Measurements from ENCODE around the gene SLC10A2.
A peak's percentile ranks its signal among the peaks of the same experiment; 100 is the strongest.

SLC10A2 gene

GRCh38 chr13:103030776-103031175 lies 35.4 kb downstream of the SLC10A2 start:
- Histone ChIP-seq H3K79me2 (ENCODE audit: insufficient read depth, low read length) (no peaks in the 10 kb centered on the region), H3K36me3 (ENCODE audit: insufficient read depth, low read length) (0 out of 2 replicates have a peak, but pooled peaks cover 4% of the 10 kb centered on the region), H3F3A (ENCODE audit: insufficient read depth, low read length) (peaks cover 12% of the 10 kb centered on the region), H2AFZ (ENCODE audit: low read length) (no peak overlapping the region), H3K27me3 (ENCODE audit: insufficient read depth, low read length) (no peaks in the 10 kb centered on the region), H3K9me2 (ENCODE audit: low read depth, low read length) (no peaks in the 10 kb centered on the region), H4K20me1 (ENCODE audit: insufficient read depth, low read length) (no peaks in the 10 kb centered on the region), H3K4me1 (ENCODE audit: insufficient read depth, low read length, severe bottlenecking) (peaks cover 64% of the 10 kb centered on the region), H3K9me3 (ENCODE audit: low read length) (peaks cover 10% of the 10 kb centered on the region), H3K9ac (ENCODE audit: low read length) (peak overlapping the region; percentile 54), H3K4me2 (ENCODE audit: low read length) (peak overlapping the region; percentile 21), H3K27ac (ENCODE audit: low read depth, low read length, poor library complexity, severe bottlenecking) (peak overlapping the region; percentile 95), H3K4me3 (ENCODE audit: low read depth, low read length, poor library complexity, severe bottlenecking) (no peak overlapping the region)
- no peak for TF ChIP-seq EZH2 (IDR thresholded peaks at IDR 0.05; ENCODE audit: borderline replicate concordance, low read length)
- TF ChIP-seq CTCF (IDR thresholded peaks at IDR 0.05; ENCODE audit: low read length), result no peak

DNA sequence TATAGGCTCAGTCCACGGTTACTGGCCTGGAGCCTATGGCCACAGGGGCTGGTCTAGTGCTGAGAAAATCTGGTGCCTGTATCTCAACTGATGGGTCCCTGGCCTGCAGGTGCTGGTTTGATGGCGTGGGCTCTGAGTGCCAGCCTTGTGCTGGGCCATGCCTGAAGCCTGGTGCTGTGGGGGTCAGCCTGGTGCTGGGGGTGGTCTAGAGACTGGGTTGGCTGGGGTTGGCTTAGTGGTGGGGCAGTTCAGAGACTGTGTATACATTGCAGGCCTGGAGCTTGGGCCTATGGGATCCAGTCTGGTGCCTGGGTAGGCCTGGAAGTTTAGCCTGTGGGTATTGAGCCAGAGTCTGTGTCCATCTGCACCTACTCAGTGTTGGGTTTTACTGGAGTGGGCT lies 36.4 kb downstream of the SLC10A2 start:
- Histone ChIP-seq H3F3A (ENCODE audit: insufficient read depth, low read length) (peaks cover 12% of the 10 kb centered on the region), H4K20me1 (ENCODE audit: insufficient read depth, low read length) (no peaks in the 10 kb centered on the region), H3K27me3 (ENCODE audit: insufficient read depth, low read length) (no peaks in the 10 kb centered on the region), H3K4me2 (ENCODE audit: low read length) (peak overlapping the region; percentile 8; the same call in 1 of the 2 replicates), H3K27ac (ENCODE audit: low read depth, low read length, poor library complexity, severe bottlenecking) (peak overlapping the region; percentile 95), H3K79me2 (ENCODE audit: insufficient read depth, low read length) (no peaks in the 10 kb centered on the region), H3K36me3 (ENCODE audit: insufficient read depth, low read length) (0 out of 2 replicates have a peak, but pooled peaks cover 4% of the 10 kb centered on the region), H3K9ac (ENCODE audit: low read length) (peak overlapping the region; percentile 54), H3K4me1 (ENCODE audit: insufficient read depth, low read length, severe bottlenecking) (peaks cover 54% of the 10 kb centered on the region), H2AFZ (ENCODE audit: low read length) (0 out of 2 replicates have a peak overlapping the region, but pooled peaks have one; percentile 1), H3K9me3 (ENCODE audit: low read length) (peaks cover 20% of the 10 kb centered on the region), H3K9me2 (ENCODE audit: low read depth, low read length) (no peaks in the 10 kb centered on the region), H3K4me3 (ENCODE audit: low read depth, low read length, poor library complexity, severe bottlenecking) (no peak overlapping the region)
- TF ChIP-seq EZH2 (IDR thresholded peaks at IDR 0.05; ENCODE audit: borderline replicate concordance, low read length), result no peak
- TF ChIP-seq CTCF (IDR thresholded peaks at IDR 0.05; ENCODE audit: low read length), result no peak

DNA sequence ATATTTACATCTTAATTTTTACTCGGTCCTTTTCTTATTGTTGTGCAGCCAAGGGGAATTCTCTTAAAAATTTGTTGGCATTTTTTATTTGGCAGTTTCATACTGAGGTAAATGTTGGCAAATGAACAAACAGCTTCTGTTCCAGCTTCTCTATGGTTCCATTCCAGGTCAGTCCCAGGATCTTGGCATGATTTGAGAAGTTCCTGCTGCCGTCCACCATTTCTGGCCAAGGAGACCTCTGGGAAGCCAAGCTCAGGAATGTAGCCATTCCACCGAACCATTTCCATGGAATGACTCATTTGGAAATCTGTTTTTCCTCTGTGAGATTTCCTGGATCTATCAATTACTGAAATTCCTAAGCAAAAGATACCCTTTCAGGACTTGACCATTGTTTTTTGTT lies 43.9 kb downstream of the SLC10A2 start:
- H3K9ac ChIP-seq (ENCODE audit: low read length), result no peak overlapping the region
- H3K9me3 ChIP-seq (ENCODE audit: low read length), result peaks cover 24% of the 10 kb centered on the region
- no peak overlapping the region for H3K4me3 ChIP-seq (ENCODE audit: low read depth, low read length, poor library complexity, severe bottlenecking)
- H3K27me3 ChIP-seq (ENCODE audit: insufficient read depth, low read length), result no peaks in the 10 kb centered on the region
- no peaks in the 10 kb centered on the region for H3K9me2 ChIP-seq (ENCODE audit: low read depth, low read length)
- no peak for TF ChIP-seq CTCF (IDR thresholded peaks at IDR 0.05; ENCODE audit: low read length)
- TF ChIP-seq EZH2 (IDR thresholded peaks at IDR 0.05; ENCODE audit: borderline replicate concordance, low read length), result no peak
- no peak overlapping the region for H3K4me2 ChIP-seq (ENCODE audit: low read length)
- no peaks in the 10 kb centered on the region for H4K20me1 ChIP-seq (ENCODE audit: insufficient read depth, low read length)
- H3F3A ChIP-seq (ENCODE audit: insufficient read depth, low read length), result no peaks in the 10 kb centered on the region
- no peaks in the 10 kb centered on the region for H3K36me3 ChIP-seq (ENCODE audit: insufficient read depth, low read length)
- H3K79me2 ChIP-seq (ENCODE audit: insufficient read depth, low read length), result no peaks in the 10 kb centered on the region
- H3K4me1 ChIP-seq (ENCODE audit: insufficient read depth, low read length, severe bottlenecking), result peaks cover 9% of the 10 kb centered on the region
- no peak overlapping the region for H3K27ac ChIP-seq (ENCODE audit: low read depth, low read length, poor library complexity, severe bottlenecking)
- H2AFZ ChIP-seq (ENCODE audit: low read length), result no peak overlapping the region
